A549 (cell line): ENCODE data around the gene TIMM10. TPM values are rescaled to one million over a fixed set of nuclear protein-coding genes. Genes with fewer than 3 reads are reported as not detected.

Source experiments
- ATAC-seq, 2 experiments: fragments of 200-7000 bp in 1 of 2; fragments of >200 bp in 1 of 2; cut with Nextera tagmentation in 1 of 2; cut with Tn5 transposase in 1 of 2; 3 replicates each; pipeline versions ENCODE4 v1.8.0 to v1.9.1; 2018 to 2020; ENCODE audit warnings: mild to moderate bottlenecking in 1 of 2, moderate library complexity in 1 of 2
- CTCF ChIA-PET: fragments of 300-600 bp; sonication (Branson Sonifier 250); formaldehyde crosslinking; extraction: SDS; loops from one replicate; lab custom pipeline; 2021; ENCODE audit warnings: antibody characterized with exemption, inconsistent platforms; lab: Yijun Ruan, JAX
- POLR2A ChIA-PET: fragments of 350-600 bp; formaldehyde crosslinking; extraction: SDS; loops from one replicate; lab custom pipeline; 2021; ENCODE audit warnings: antibody characterized with exemption, inconsistent platforms; lab: Yijun Ruan, JAX
- DNase-seq, 2 experiments: peaks; one replicate each; pipeline versions ENCODE4 v3.0.0 to v3.0.0-alpha.2; 2011 to 2016; ENCODE audit warnings: low read depth in 1 of 2, low spot score in 1 of 2
- FAIRE-seq: peaks from 2 replicates; lab custom pipeline; 2011; peaks lifted over from hg19 to GRCh38; lab: Jason Lieb, UNC
- H3K27ac ChIP-seq, 2 experiments: fragments of >200 bp; sonication (Bioruptor Twin); formaldehyde crosslinking; 3 replicates each; pipeline ENCODE4 v1.5.1; 2016 to 2017
- H3K4me1 ChIP-seq: fragments of >200 bp; sonication (Bioruptor Twin); formaldehyde crosslinking; 3 replicates; pipeline ENCODE4 v1.6.1; 2016
- H3K4me2 ChIP-seq: fragments of >200 bp; sonication (Bioruptor Twin); formaldehyde crosslinking; 3 replicates; pipeline ENCODE4 v1.6.1; 2016
- H3K4me3 ChIP-seq: fragments of >200 bp; sonication (Bioruptor Twin); formaldehyde crosslinking; 3 replicates; pipeline ENCODE4 v1.5.1; 2016
- H3K9me3 ChIP-seq: fragments of >200 bp; sonication (Bioruptor Twin); formaldehyde crosslinking; 3 replicates; pipeline ENCODE4 v1.6.1; 2016
- ATOH8 ChIP-seq: fragments of 250-450 bp; sonication (Bioruptor Pico); IDR thresholded peaks from 2 replicates; pipeline ENCODE4 v1.5.0; 2020; ENCODE audit warnings: low read depth, mild to moderate bottlenecking, moderate library complexity
- CBX8 ChIP-seq: fragments of 200-600 bp; sonication (generic); IDR thresholded peaks from 2 replicates; pipeline ENCODE4 v1.6.1; 2016
- E2F6 ChIP-seq: IDR thresholded peaks from 2 replicates; pipeline ENCODE4 v1.6.1; 2012; ENCODE audit warnings: low read depth, borderline replicate concordance
- HMGXB4 ChIP-seq: fragments of 250-450 bp; sonication (Bioruptor Pico); IDR thresholded peaks from 2 replicates; pipeline ENCODE4 v1.5.0; 2021; ENCODE audit warnings: mild to moderate bottlenecking, moderate library complexity, borderline replicate concordance
- JUN ChIP-seq, 2 experiments: fragments of >200 bp; sonication (Bioruptor Twin); formaldehyde crosslinking; IDR thresholded peaks; 2 replicates in 1 of 2; 3 replicates in 1 of 2; pipeline ENCODE4 v1.6.1; 2016 to 2017
- JUNB ChIP-seq: fragments of >200 bp; sonication (Bioruptor Twin); formaldehyde crosslinking; IDR thresholded peaks from 2 replicates; pipeline ENCODE4 v1.6.1; 2016
- MAFK ChIP-seq: fragments of 450-650 bp; IDR thresholded peaks from 2 replicates; pipeline ENCODE4 v1.6.1; 2014; ENCODE audit not compliant: partially characterized antibody
- MAX ChIP-seq: IDR thresholded peaks from 2 replicates; pipeline ENCODE4 v1.6.1; 2012
- PHF8 ChIP-seq: fragments of 200-600 bp; sonication (generic); IDR thresholded peaks from 2 replicates; pipeline ENCODE4 v1.6.1; 2016; ENCODE audit warnings: low read depth, mild to moderate bottlenecking, antibody characterized with exemption, moderate library complexity, borderline replicate concordance
- USF2 ChIP-seq: fragments of 450-650 bp; IDR thresholded peaks from 2 replicates; pipeline ENCODE4 v1.6.1; 2014; ENCODE audit warnings: antibody characterized with exemption
- WGBS: methylation state at CpG from one replicate; pipeline ENCODE4 v1.1.6; 2017; ENCODE audit errors: missing lambda C conversion rate; 5-methylcytosine and 5-hydroxymethylcytosine counted together
- polyA plus RNA-seq, 4 experiments: library from polyadenylated mRNA; depleted of rRNA in 3 of 4; stranded (reverse); fragments of >200 nt; fragmentation: RNase III in 1 of 4; extraction: RNeasy Plus Mini Kit Qiagen cat#74134 plus additional on column Dnase treatment in 1 of 4; gene quantifications; 2 replicates in 3 of 4; 3 replicates in 1 of 4; pipeline ENCODE4 v1.2.3, GENCODE V29; 2011 to 2017

Gene TIMM10
- polyA plus RNA-seq, 2 of the 4 experiments (the other 2 are of a cell fraction): 179 to 248 TPM

- 31% methylated on average over 5 of the region's 5 CpGs for WGBS
- POLR2A ChIA-PET: no interaction called here
Observed at GRCh38 chr11:57516061-57516443, 14.5 kb downstream of the TIMM10 start.

GRCh38 chr11:57515332-57516060, 15.1 kb downstream of the TIMM10 start, which contains the start of gene SLC43A1:
TSS of gene SLC43A1 (minus strand) at chr11:57515702. CDS start at chr11:57514111, 1,591 bp downstream.
- peak in 1 of 2 experiments; percentile 65 for DNase-seq
- peak within 1 kb of the TSS; percentile 68 to 85 for H3K27ac ChIP-seq

More at GRCh38 chr11:57516061-57516443, 14.5 kb downstream of the TIMM10 start:
- H3K4me1 ChIP-seq: peaks cover 4% of the 10 kb centered on the region; the same call in 1 of the 3 replicates
- CTCF ChIA-PET: interaction anchor here (1.0 to 8.6 kb wide), 9 partner anchors 11 to 163 kb away, joined by 4 to 119 read pairs (median 8); partner anchors contain the start of genes RTN4RL2 and UBE2L6
- DNase-seq: no peak
- peak overlapping the region; percentile 91 for H3K4me2 ChIP-seq
- H3K4me3 ChIP-seq: peak overlapping the region; percentile 78
- no peak for ATAC-seq
- TF ChIP-seq MAFK (peak; percentile 62), JUN (IDR thresholded peaks at IDR 0.05) (no peak), ATOH8 (CRISPR knock-in tag) (no peak)
- TF ChIP-seq, all 56 proteins: peak for 1
- Histone ChIP-seq H3K27ac (peak overlapping the region; percentile 68 to 85), H3K9me3 (no peaks in the 10 kb centered on the region)
- FAIRE-seq: no peak

More at GRCh38 chr11:57515332-57516060, 15.1 kb downstream of the TIMM10 start, which contains the start of gene SLC43A1:
- CTCF ChIA-PET: interaction anchor here (1.0 to 8.6 kb wide), 11 partner anchors 11 to 162 kb away, joined by 4 to 119 read pairs (median 6); partner anchors contain the start of genes RTN4RL2 and UBE2L6
- H3K4me2 ChIP-seq: peak within 1 kb of the TSS; percentile 91
- POLR2A ChIA-PET: no interaction called here
- TF ChIP-seq E2F6 (peak; percentile 43; the same call in 1 of the 2 replicates), HMGXB4 (no peak), PHF8 (peak; percentile 29; the same call in 1 of the 2 replicates), CBX8 (no peak), MAX (peak; percentile 73), USF2 (peak; percentile 76), JUN (IDR thresholded peaks at IDR 0.05) (0 out of 5 replicates have a peak, but pooled peaks of 1 of the 2 experiments have one; percentile 15), JUNB (no peak)
- H3K4me1 ChIP-seq: peaks cover 4% of the 10 kb centered on the region; the same call in 1 of the 3 replicates
- WGBS: under 1% methylated on average over 42 of the region's 66 CpGs
- H3K4me3 ChIP-seq: peak within 1 kb of the TSS; percentile 78
- no peaks in the 10 kb centered on the region for H3K9me3 ChIP-seq
- peak; percentile 51 to 76 for ATAC-seq
- FAIRE-seq: no peak
